Cerebellar cortex (tissue), 1 donor: ENCODE measurements around the gene MAP1LC3B2.
"Not testable (repeated sequence)": the region's sequence is repeated elsewhere in the genome, so short reads cannot be mapped to it uniquely, and the experiment has no call there.

Experiments
- DNase-seq: peaks from one replicate; pipeline ENCODE4 v3.0.0-alpha.2; 2015; ENCODE audit warnings: low spot score

MAP1LC3B2 gene

DNA sequence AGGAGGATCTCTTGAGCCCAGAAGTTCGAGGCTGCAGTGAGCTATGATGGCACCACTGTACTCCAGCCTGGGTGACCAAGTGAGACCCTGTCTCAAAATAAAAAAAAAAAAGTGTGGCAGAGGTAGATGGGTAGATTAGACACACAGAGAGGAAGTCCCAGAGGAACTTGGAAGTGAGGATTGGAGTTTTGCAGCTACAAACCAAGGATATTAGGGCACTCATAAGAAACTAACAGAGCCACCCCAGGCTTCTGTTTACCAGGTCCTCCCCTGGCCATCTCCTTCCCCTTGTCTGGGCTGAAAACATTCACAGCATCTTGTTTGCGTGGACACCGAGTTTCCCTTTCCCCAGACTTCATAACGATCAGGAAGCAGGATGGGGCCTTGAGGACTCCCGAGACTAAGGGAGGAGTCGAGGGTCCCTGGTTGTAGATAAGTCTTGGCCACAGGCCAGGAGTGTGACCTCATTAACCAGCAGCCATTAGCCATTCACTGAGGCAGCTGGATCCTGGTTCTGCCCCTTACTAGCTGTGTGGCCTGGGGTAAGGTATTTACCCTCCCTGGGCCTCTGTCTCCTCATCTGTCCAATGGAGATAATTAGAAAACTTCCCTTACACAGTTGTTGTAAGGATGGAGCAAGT lies 2.1 kb downstream of the MAP1LC3B2 start:
- no peak for DNase-seq

DNA sequence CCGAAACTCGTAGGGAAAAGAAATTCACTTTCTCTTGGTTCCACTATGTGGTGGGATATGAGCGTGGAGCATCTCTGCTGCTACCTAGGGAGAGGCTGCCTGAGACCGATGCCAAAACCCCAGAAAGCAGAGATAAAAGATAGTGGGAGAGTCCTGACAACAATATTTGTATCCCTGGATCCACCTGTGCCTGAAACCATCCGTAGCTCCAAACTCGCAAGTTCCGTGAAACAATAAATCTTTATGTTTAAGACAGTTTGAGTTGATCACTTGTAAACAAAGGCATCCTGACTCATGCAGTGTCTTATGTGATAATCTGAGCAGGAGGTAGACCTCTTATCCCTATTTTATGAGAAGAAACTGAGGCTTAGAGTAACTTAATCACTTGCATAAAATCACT lies 2.9 kb downstream of the MAP1LC3B2 start:
- DNase-seq = no peak

DNA sequence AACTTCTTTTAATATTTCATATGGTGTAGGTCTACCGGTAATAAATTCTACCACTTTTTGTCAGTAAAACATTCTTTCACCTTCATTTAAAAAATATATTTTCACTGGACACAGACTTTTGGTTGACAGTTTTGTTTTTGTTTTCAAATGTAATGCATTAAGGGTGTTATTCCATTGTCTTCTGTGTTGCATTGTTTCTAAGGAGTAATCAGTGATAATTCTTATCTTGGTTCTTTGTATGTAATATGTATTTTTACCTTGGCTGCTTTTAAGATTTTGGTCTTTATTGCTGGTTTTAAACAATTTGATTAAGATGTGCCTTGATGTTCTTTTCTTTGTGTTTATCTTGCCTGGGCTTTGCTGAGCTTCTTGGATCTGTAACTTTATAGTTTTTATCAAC lies 4.1 kb downstream of the MAP1LC3B2 start:
- no peak for DNase-seq

DNA sequence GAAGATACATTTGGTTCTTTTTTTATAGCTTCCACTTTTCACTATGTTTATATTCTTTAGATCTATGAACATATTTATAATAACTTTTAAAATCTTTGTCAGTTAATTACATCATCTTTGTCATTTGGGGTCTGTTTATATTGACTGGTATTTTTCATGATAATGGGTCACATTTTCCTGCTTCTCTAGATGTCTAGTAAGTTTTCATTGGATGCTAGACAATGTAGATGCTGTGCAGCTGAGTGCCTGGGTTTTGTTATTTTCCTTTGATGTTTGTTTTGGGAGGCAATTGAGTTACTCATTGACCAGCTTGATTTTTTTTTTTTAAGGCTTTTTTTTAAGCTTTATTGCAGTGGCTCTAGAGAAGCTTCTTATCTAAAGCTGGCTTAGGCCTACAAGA lies 4.9 kb downstream of the MAP1LC3B2 start:
- DNase-seq = no peak

DNA sequence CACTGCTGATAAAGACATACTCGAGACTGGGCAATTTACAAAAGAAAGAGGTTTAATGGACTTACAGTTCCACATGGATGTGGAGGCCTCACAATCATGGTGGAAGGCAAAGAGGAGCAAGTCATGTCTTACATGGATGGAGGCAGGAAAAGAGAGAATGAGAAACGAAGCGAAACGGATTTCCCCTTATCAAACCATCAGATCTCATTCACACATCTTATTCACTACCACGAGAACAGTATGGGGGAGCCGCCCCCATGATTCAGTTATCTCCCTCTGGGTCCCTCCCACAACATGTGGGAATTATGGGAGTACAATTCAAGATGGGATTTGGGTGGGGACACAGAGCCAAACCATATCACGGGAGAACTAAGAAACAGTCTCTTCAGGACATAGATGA lies 6.0 kb downstream of the MAP1LC3B2 start:
- DNase-seq = not testable (repeated sequence)

DNA sequence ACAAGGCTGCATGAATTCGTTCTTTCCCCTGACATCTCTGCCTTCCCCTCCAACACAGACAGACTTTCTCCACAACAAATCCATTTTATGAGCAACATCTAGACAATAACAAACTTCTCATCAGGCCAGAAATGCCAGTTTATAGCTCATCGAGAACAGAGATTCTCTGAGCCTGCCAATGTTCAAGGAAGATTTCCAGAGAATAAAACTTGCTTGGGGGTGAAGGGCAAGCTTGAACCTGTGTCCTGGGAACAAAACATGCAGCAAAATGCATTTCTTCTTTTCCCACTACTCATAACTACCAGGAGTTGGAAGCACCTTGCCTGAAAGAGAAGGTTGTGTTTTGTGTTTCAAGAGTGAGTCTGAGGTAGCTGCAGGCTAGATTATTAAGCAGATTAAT lies 6.8 kb downstream of the MAP1LC3B2 start:
- no peak for DNase-seq

DNA sequence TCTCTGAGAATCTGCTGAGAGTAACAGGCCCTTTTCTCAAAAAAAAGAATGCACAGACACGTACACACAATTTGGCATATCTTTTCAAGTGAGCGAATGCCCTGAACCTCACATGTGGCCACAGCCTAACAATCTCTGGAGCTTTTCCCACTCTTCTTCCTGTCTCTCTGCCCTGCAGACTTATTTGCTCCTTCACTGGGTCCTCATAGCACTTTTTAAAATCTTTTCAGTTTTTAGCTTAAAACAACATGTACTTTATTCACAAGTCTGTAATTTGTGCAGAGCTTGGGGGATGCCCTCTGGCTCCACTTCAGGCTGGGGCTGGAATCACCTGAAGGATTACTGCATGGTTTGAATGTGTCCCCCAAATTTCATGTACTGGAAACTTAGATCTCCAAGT lies 9.0 kb downstream of the MAP1LC3B2 start:
- no peak for DNase-seq

DNA sequence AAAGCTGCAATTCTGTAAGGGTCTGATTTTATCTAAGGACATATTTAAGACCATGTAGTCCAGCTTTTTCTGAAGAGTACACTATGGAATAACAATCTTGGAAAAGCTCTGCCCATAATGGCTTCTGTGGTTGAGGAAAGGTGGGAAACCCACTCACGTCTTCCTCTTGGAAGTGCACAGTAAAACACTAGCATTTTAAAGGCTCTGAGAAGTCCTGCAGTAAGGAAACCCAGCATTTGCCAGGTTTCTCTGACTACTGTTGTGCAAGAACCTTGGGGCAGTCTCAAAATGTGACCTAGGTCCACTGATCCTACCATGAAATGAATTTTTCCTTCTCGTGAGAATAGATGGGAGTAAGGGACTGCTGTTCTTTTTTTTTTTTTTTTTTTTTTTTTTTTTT lies 11.9 kb downstream of the MAP1LC3B2 start:
- no peak for DNase-seq

DNA sequence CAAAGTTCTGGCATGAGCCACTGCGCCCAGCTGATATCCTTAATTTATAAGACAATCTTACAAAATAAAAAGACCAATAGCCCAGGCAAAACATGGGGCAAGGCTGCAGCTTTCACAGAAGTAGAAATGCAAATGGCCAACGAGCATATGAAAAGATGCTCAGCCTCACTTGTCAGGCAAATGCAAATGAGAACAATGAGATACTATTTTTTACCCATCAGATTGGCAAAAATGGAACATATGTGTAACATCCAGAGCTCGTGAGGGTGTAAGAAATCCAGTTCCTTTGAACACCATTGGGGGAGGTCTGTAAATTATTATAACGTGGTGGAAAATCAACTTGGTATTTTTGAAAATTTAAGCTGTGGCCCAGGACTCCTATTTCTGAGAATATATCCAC lies 14.6 kb downstream of the MAP1LC3B2 start:
- no peak for DNase-seq

DNA sequence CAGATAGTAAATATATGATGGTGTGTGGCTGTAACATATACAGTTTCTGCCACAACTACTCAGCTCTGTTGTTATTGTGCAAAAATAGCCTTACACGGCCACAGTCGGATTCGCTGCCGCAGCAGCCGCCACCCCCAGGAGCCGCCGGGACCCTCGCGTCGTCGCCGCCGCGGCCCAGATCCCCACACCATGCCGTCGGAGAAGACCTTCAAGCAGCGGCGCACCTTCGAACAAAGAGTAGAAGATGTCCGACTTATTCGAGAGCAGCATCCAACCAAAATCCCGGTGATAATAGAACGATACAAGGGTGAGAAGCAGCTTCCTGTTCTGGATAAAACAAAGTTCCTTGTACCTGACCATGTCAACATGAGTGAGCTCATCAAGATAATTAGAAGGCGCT lies 16.6 kb downstream of the MAP1LC3B2 start:
- DNase-seq = not testable (repeated sequence)

DNA sequence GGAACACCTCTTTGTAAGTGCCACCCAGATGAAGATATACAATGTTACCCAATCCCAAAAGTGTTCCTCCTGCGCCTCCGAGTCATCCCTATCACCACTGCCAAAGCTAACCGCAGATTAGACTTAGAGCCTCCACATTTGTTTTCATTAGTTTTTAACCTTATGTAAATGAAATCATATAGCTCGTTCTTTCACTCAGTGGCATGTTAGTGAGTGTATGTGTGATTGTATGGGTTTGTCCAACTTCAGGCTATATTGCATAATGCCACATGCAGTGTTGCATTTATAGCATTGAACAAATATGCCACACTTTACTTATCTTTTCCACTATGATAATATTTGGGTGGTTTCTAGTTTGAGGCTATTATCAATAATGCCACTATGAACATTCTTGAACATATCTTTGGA lies 18.0 kb downstream of the MAP1LC3B2 start:
- no peak for DNase-seq

DNA sequence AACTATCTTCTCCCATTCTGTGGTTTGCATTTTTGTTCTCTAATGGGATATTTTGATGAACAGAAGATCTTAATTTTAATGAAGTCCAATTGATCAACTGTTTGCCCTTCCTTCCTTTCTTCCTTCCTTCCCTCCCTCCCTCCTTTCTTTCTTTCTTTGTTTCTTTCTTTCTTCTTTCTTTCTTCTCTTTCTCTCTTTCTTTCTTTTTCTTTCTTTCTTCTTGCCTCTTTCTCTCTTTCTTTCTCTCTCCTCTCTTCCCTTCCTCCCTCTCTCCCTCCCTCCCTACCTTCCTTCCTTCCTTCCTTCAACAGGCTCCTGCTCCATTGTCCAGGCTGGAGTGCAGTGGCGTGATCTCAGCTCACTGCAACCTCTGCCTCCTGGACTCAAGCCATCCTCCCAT lies 18.9 kb downstream of the MAP1LC3B2 start:
- DNase-seq = no peak

DNA sequence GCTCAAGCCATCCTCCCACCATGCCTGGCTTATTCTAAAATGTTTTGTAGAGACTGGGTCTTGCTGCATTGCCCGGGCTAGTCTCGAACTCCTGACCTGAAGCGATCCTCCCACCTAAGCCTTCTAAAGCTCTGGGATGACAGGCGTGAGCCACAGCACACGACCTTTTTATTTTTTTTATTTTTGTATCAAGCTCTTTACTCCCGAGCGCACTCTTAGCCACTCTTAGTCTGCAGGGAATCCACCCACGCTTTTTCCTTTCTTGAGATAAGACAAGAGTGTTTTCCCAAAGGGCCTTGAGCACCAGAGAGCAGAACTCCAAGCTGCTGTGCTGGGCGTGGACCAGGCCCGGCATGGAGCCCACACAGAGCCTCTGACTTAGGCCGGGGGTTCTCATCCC lies 23.4 kb downstream of the MAP1LC3B2 start:
- no peak for DNase-seq

DNA sequence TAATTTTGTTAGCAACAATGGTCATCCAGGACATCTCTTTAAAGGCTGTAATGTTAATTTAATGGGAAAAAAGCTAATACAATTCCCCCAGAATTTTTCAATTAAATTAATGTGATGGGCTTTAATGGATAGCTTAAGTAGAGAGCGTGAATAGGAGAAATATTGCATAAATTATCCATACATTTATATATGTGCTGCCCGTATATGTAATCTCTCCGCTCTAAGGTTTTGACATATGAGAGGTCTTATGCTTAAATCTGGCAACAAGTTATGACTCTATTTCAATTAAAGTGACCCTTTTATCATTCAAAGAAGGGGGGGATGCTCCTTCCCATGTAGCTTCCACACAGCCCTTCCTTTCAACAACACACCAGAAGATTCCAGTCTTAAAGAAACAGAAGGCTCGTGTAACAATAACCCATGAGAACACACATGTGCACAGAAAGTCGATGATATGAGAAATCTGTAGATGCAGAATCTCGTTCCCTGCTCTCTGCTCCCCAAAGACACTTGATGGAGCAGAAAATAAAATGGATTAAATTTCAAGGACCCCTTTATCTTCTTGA lies 24.0 kb downstream of the MAP1LC3B2 start:
- DNase-seq = no peak

DNA sequence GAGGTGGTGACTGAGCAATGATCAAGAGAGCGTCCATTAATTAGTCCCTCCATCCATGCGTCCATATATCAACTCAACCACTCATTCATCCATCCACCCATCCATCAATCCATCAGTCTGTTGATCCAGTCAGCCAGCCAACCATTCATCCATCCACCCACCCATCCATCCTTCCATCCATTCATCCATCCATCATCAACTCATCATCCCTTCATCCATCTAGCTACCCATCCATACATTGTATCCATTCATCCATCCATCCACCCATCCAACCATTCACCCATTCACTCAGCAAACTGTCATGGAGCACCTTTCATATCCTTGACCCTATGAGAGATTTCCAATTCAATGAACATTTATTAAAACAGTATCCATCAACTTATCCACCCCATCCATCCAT lies 28.1 kb downstream of the MAP1LC3B2 start:
- no peak for DNase-seq

DNA sequence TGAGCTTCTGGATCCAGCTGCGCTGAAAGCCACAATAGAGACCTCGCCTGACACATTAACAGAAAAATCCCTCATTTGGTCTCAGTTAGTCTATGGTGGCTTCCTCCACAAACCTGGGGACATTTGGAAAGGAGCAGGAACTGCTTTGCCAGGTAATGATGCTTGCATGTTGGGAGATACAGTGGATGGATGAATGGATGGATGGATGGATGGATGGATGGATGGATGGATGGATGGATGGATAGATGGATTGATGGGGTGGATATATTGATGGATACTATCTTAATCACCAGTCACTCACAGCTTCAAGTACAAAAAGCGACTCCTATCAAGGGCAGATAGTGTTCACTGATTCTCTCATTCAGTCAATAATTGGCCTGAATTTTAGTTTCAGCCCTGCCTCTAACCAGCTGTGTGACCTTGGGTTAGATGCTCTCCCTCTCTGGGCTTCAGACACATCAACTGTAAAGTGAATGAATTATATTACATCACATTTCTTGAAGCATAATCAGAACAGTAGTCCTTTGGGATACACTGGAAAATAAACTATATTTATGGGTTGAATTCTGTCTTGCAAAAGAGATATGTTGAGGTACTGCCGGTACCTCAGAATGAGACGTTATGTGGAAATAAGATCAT lies 29.3 kb downstream of the MAP1LC3B2 start:
- no peak for DNase-seq

DNA sequence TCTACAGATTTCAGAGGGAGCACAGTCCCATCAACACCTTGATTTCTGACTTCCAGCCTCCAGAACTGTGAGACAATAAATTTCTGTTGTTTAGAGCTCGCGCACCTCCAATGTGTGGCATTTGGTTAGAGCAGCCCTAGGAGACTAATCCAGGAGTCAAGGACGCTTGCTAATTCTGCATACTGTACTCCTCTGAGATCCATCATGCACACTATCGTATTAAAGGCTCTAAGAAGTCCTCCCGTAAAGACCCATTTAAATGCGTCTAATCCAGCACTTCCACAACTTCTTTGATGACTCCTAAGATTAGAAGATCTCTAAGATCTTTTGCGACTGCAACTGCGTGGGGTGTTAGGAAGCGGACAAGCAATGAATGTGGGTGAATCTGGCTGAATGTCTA lies 30.4 kb downstream of the MAP1LC3B2 start:
- DNase-seq = no peak

DNA sequence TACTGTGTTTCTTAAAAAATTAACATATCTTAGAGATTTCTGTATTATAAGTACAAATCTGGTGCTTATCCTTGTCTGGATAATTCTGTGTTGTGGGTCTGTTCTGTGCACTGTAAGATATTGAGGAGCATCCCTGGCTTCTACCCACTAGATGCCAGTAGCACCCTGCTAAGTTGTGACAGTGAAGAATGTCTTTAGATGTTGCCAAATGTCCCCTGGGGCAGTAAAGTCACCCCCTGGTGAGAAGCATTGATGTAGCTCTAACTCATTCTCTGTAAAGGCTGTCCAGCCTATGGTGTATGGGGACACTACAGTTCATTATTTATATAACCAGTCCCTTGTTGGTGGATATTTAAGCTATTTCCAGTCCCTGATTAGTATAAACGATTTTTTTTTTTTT lies 31.4 kb downstream of the MAP1LC3B2 start:
- DNase-seq = no peak

DNA sequence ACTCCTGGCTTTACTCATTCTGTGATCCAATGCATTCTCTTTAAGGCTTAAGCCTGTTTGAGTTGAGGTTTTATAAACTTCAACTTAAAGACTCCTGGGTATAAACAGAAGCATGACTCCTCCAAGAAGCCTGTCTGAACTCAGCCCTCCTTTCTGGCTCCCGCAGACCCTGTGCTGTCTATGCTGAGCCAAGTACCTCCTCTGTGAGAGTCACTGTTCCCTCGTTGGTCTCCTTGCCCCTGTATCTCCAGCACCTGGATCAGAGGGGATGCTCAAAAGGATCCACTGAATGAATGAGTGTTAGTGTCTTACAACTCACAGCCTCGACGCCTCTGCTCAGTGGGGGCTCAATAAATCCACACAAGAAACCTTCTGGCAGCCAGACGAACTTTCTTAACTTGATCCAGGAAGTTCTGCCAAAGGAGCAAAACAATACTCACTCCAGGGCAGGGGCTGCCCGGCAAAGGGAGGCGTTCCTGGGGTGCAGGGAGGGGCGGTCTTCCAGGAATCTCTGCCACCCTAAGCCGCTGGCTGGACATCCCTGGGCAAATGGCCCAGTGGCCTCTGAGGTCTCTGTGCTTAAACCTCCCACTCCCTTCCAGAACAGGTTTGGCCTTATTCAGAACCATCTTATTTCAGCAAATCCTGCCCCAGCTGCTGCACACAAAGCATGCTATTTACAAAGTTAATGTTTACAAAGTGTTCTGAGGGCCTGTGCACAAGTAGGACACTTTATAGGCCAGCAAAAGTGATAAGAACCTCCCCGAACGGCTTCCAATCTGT lies 32.9 kb downstream of the MAP1LC3B2 start:
- no peak for DNase-seq

DNA sequence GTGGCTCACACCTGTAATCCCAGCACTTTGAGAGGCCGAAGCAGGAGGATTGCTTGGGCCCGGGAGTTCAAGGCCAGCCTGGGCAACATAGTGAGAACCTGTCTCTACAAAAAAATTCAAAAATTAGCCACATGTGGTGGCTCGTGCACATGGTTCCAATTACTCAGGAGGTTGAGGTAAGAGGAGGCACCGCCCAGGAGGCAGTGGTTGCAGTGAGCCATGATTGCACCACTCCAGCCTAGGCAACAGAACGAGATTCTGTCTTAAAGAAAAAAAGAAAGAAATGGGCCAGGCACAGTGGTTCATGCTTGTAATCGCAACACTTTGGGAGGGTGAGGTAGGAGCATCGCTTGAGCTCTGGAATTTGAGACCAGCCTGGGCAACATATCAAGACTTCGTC lies 33.5 kb downstream of the MAP1LC3B2 start:
- no peak for DNase-seq

DNA sequence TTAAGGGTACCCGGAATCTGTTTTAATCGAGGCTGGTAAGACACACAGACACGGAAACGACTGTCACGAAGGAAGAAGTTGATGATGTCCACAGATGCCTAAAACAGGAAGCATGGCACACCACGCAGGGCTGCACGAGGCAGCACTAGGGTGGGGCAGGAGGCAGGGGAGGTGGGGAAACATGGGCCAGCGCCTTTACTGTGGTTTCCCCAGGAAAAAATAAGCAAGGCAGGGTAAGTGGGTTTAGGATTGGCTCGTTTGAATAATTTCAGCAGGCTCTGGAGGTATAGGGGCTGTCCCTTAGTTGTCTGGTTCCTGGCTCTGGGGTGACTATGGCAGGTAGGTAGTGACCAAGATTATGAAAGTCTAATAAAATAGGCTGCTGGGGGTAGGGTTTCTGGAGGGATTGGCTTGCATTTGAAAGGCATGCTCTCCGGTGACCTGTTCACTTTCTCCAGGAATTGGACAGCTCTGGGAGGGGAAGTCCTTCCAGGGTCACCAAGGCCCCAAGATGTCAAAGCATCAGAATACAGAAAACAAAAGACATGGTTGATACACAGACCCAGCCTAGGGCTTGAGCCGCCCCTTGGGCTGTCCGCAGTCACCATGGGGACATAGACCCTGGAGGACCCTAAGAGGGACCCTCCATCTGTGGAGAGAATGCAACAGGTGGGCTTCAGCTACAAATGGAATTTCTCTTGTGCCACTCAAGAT lies 35.3 kb downstream of the MAP1LC3B2 start:
- no peak for DNase-seq

DNA sequence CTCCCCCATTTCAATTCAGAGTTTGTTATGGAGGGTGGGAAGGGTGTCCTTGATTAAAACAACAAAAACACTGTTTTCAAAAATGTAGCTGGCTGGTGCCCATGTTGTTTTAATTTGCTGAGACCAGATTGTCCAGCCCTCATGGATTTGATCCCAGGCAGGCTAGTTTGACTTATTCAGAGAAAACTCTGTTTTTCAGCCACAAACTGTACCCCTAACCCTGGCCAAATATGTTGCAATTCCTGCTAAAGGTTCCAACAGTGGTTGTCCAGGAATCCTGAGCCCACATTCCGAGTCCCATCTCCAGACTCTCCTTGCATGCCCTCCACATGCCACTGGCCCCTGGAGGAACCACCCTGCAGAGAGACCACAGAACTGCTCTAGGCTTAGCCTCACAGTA lies 36.0 kb downstream of the MAP1LC3B2 start:
- DNase-seq = no peak
